Left lung (tissue), 10 donors: ENCODE data around the gene BTG4. TPM values are rescaled to one million over a fixed set of nuclear protein-coding genes. Genes with fewer than 3 reads are reported as not detected.

Experiments
- ATAC-seq: fragments of 200-7000 bp; cut with Tn5 transposase; one replicate; pipeline ENCODE4 v1.9.1; 2020; ENCODE audit warnings: moderate library complexity
- DNase-seq, 4 donors: peaks; one replicate each; pipeline ENCODE4 v3.0.0-alpha.2; 2013 to 2020
- H3K27ac ChIP-seq, 2 donors: fragments of 200-600 bp; sonication (generic) in 1 of 2; one replicate each; pipeline versions ENCODE4 v1.5.0 to v1.8.0; 2020 to 2021
- H3K27me3 ChIP-seq, 2 donors: fragments of 200-600 bp; sonication (generic) in 1 of 2; one replicate each; pipeline versions ENCODE4 v1.5.0 to v1.8.0; 2020 to 2021
- H3K36me3 ChIP-seq, 2 donors: fragments of 200-600 bp; sonication (generic) in 1 of 2; one replicate each; pipeline versions ENCODE4 v1.5.0 to v1.8.0; 2020 to 2021
- H3K4me1 ChIP-seq, 2 donors: fragments of 200-600 bp; one replicate each; pipeline ENCODE4 v1.8.0; 2021
- H3K4me3 ChIP-seq, 2 donors: fragments of 200-600 bp; sonication (generic) in 1 of 2; one replicate each; pipeline versions ENCODE4 v1.5.0 to v1.8.0; 2020 to 2021; ENCODE audit warnings: mild to moderate bottlenecking in 1 of 2
- H3K9me3 ChIP-seq, 2 donors: fragments of 200-600 bp; sonication (generic) in 1 of 2; one replicate each; pipeline versions ENCODE4 v1.5.0 to v1.8.0; 2020 to 2021
- intact Hi-C, 2 donors: fragments of 100-400 bp; cut with DNase I; formaldehyde crosslinking; loops; one replicate each; pipeline versions ENCODE4 v1.11.2 to v1.14.2; 2022
- polyA plus RNA-seq, 6 donors: library from polyadenylated mRNA; unstranded; fragments of 120-200 nt; gene quantifications; one replicate each; pipeline ENCODE4 v1.2.1, GENCODE V29; 2013; ENCODE audit not compliant: insufficient read length in 6 of 6
- total RNA-seq, 2 donors: library from RNA; stranded (reverse); fragmentation: NEBNext Ultra II Directional; extraction: Animal tissue kit (Norgen Biotek cat#: 25700); gene quantifications; one replicate each; pipeline ENCODE4 v1.2.1, GENCODE V29; 2021
- TF ChIP-seq, protein P1 (sequence below), 2 donors: fragments of 200-600 bp; sonication (generic) in 1 of 2; IDR thresholded peaks; one replicate each; pipeline versions ENCODE4 v1.5.0 to v1.8.0; 2021; ENCODE audit warnings: antibody characterized with exemption in 2 of 2
- donor health status: DM: no; HTN: yes; CAD: no.
- donor health status: DM: no; HTN: no; CAD: no.

BTG4 gene
- total and polyA plus RNA-seq, 8 donors = 0.20 to 0.43 TPM; not detected in 6

DNA sequence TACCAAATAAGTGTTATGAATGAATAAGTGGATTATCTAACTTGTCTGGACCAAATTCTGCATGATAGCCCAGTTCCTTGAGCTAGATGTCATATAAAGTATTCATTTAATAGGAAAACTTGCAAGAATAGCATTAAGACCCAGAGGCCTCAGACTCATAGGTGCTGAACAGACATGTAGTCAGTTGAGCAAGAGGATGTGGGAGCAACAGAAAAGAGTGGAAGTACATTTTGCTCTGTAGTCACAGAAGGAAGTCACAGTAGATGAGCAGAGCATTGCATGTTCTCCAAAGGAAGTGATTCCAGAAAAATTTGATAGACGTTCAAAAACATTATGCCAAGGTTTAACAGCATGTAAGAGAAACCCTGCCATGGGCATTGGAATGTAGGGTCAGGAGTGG lies 11.9 kb upstream of the BTG4 start:
- intact Hi-C loops = no loop called here
- no peaks in the 10 kb centered on the region for H3K27me3 ChIP-seq
- ATAC-seq = no peak
- H3K4me1 ChIP-seq = no peaks in the 10 kb centered on the region
- no peaks in the 10 kb centered on the region for H3K9me3 ChIP-seq
- TF ChIP-seq, protein P1, sequence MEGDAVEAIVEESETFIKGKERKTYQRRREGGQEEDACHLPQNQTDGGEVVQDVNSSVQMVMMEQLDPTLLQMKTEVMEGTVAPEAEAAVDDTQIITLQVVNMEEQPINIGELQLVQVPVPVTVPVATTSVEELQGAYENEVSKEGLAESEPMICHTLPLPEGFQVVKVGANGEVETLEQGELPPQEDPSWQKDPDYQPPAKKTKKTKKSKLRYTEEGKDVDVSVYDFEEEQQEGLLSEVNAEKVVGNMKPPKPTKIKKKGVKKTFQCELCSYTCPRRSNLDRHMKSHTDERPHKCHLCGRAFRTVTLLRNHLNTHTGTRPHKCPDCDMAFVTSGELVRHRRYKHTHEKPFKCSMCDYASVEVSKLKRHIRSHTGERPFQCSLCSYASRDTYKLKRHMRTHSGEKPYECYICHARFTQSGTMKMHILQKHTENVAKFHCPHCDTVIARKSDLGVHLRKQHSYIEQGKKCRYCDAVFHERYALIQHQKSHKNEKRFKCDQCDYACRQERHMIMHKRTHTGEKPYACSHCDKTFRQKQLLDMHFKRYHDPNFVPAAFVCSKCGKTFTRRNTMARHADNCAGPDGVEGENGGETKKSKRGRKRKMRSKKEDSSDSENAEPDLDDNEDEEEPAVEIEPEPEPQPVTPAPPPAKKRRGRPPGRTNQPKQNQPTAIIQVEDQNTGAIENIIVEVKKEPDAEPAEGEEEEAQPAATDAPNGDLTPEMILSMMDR (IDR thresholded peaks at IDR 0.05) = no peak
- no peak overlapping the region for H3K4me3 ChIP-seq
- H3K27ac ChIP-seq = no peak overlapping the region
- no peak for DNase-seq
- no peaks in the 10 kb centered on the region for H3K36me3 ChIP-seq

DNA sequence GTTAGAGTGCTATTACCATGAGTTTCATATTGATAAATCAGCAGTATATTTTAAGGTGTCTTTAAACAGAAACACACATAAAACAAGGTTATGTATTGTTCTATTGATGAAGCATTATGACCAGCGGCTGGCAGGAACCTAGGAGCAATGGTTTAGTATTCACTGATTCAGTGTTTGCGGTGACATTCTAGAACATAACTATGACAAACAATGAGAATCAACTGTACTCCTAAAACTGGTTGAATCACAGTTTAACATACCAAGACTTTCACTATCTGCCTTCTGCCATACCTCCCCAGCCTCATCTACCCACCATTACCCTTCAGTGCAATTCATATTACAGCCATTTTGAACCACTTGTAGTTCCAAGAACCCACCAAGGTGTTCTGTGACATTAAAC lies 11.2 kb upstream of the BTG4 start:
- DNase-seq (no peak), ATAC-seq (no peak)
- TF ChIP-seq, protein P1 (IDR thresholded peaks at IDR 0.05) = no peak
- intact Hi-C loops = no loop called here
- Histone ChIP-seq H3K4me3 (no peak overlapping the region), H3K36me3 (no peaks in the 10 kb centered on the region), H3K9me3 (no peaks in the 10 kb centered on the region), H3K4me1 (no peaks in the 10 kb centered on the region), H3K27me3 (no peaks in the 10 kb centered on the region), H3K27ac (no peak overlapping the region)

DNA sequence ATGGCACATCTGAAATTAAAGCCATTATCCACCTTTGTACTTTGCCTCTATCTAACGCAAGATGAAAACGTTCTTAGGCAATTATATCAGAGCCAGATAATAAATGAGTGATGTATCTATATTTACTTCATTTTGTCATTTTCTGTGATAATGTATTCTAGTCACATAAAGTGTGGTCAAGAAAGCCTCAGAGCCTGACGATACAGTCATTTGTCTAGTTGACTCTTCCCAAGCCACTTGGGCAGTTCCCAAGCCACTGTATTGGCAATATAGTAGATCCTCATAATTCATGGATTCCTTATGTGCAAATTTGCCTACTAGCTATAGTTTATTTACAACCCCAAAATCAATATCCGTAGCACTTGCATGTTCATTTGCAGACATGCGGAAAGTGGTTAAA lies 10.2 kb upstream of the BTG4 start:
- no peak for DNase-seq

DNA sequence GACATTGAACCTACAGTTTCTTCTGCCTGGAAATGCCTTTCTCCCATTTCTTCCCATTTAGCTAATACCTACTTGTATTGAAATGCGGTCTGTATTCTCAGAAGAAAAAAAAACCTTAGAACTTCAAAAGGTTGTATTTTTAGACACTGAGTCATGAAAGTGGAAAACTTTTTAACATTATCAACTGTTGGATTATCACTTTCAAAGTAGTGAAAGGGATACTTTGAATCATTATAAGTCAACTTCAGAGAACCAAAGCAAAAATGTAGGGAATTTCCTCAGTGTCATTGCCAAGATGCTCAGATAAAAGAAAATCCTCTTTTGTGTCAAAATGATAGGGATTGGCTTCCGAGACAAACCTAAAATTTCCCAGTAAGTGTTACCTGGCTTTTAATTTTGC lies 8.9 kb upstream of the BTG4 start:
- Histone ChIP-seq H3K27ac (no peak overlapping the region), H3K36me3 (no peaks in the 10 kb centered on the region), H3K9me3 (no peaks in the 10 kb centered on the region), H3K27me3 (no peaks in the 10 kb centered on the region), H3K4me3 (no peak overlapping the region), H3K4me1 (no peaks in the 10 kb centered on the region)
- TF ChIP-seq, protein P1 (IDR thresholded peaks at IDR 0.05) = no peak
- intact Hi-C loops = no loop called here
- ATAC-seq (no peak), DNase-seq (no peak)

More for the DNA sequence above, 10.2 kb upstream of the BTG4 start:
- intact Hi-C loops = no loop called here
- no peak overlapping the region for H3K4me3 ChIP-seq
- TF ChIP-seq, protein P1 (IDR thresholded peaks at IDR 0.05) = no peak
- H3K36me3 ChIP-seq = no peaks in the 10 kb centered on the region
- H3K27me3 ChIP-seq = no peaks in the 10 kb centered on the region
- no peaks in the 10 kb centered on the region for H3K9me3 ChIP-seq
- H3K4me1 ChIP-seq = no peaks in the 10 kb centered on the region
- H3K27ac ChIP-seq = no peak overlapping the region
- ATAC-seq = no peak

DNA sequence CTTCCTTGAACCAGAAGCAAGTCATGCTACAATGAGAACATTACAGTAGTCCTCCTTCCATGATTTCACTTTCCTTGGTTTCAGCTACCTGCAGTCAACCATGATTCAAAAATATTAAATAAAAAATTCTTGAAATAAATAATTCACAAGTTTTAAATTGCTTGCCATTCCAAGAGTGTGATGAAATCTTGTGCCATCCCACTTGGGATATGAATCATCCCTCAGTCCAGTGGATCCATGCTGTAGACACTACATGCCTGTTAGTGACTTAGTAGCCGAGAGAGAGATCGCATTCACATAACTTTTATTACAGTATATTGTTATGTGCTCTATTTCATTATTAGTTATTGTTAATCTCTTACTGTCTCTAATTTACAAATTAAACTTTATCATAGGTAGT lies 8.4 kb upstream of the BTG4 start:
- ATAC-seq (no peak), DNase-seq (no peak)
- Histone ChIP-seq H3K4me1 (no peaks in the 10 kb centered on the region), H3K27me3 (no peaks in the 10 kb centered on the region), H3K27ac (no peak overlapping the region), H3K4me3 (no peak overlapping the region), H3K9me3 (no peaks in the 10 kb centered on the region), H3K36me3 (no peaks in the 10 kb centered on the region)
- intact Hi-C loops = no loop called here
- TF ChIP-seq, protein P1 (IDR thresholded peaks at IDR 0.05) = no peak
